Measurements from ENCODE around the gene CFAP97. TPM values are rescaled to one million over a fixed set of nuclear protein-coding genes. Genes with fewer than 3 reads are reported as not detected.

CFAP97 gene
- polyA plus RNA-seq, 1 donor (not counting 4 experiments of a cell fraction or from before 2014, with no cell fraction given), result 24.9 TPM

DNA sequence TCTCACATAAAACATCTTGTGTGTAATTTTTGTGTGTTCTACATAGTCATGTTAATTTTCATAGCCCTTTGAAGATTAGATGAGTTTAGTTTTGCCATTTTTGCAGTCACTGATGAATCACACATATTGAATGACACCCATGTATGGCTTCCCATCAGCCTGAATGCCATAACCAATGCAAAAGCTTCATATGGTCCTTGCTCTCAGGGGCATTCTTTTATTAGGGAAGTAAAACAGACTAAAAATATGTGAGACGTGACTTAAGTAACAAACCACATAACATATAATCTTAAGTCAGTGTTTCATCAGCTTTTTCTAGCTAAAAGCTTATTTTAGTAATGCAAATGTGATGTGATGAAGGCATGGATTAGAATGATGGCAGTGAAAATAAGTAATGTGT is 52.5 kb downstream of the CFAP97 start:
- DNase-seq (ENCODE audit: low read depth, low spot score) (no peak), FAIRE-seq (no peak)
- H3K27me3 ChIP-seq (ENCODE audit: control insufficient read depth, extremely low read depth, insufficient read depth, low read length), result no peaks in the 10 kb centered on the region
- H3K27ac ChIP-seq (ENCODE audit: control insufficient read depth, insufficient read depth, low read length), result no peak overlapping the region
- dilution Hi-C loops (cut with MboI; ENCODE audit: extremely low pct_ligation_motif_present, low sequenced_read_pairs), result no loop called here
- TF ChIP-seq, protein P1, sequence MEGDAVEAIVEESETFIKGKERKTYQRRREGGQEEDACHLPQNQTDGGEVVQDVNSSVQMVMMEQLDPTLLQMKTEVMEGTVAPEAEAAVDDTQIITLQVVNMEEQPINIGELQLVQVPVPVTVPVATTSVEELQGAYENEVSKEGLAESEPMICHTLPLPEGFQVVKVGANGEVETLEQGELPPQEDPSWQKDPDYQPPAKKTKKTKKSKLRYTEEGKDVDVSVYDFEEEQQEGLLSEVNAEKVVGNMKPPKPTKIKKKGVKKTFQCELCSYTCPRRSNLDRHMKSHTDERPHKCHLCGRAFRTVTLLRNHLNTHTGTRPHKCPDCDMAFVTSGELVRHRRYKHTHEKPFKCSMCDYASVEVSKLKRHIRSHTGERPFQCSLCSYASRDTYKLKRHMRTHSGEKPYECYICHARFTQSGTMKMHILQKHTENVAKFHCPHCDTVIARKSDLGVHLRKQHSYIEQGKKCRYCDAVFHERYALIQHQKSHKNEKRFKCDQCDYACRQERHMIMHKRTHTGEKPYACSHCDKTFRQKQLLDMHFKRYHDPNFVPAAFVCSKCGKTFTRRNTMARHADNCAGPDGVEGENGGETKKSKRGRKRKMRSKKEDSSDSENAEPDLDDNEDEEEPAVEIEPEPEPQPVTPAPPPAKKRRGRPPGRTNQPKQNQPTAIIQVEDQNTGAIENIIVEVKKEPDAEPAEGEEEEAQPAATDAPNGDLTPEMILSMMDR (optimal IDR thresholded peaks at IDR 0.05 in 1 of 3, IDR thresholded peaks at IDR 0.05 in 1 of 3, conservative IDR thresholded peaks at IDR 0.05 in 1 of 3; ENCODE audit: extremely low read depth in 1 of 3, insufficient read depth in 2 of 3, low read length in 3 of 3), result no peak
- TF ChIP-seq EZH2 (IDR thresholded peaks at IDR 0.05; ENCODE audit: low read length), result no peak
- no peaks in the 10 kb centered on the region for H3K79me2 ChIP-seq (ENCODE audit: control insufficient read depth, insufficient read depth, low read length)
- H3K4me3 ChIP-seq (ENCODE audit: control insufficient read depth in 2 of 3, extremely low read depth in 1 of 3, insufficient read depth in 2 of 3, low read depth in 1 of 3, low read length in 3 of 3), result no peak overlapping the region
- H3K9ac ChIP-seq (ENCODE audit: control insufficient read depth, extremely low read depth, insufficient read depth, low read length), result no peak overlapping the region
- H2AFZ ChIP-seq (ENCODE audit: control insufficient read depth, low read length), result no peak overlapping the region
- H3K4me1 ChIP-seq (ENCODE audit: control insufficient read depth, extremely low read depth, insufficient read depth, low read length), result no peaks in the 10 kb centered on the region
- no peak overlapping the region for H3K4me2 ChIP-seq (ENCODE audit: control insufficient read depth, extremely low read depth, insufficient read depth, low read depth, low read length)
- no peaks in the 10 kb centered on the region for H3K9me1 ChIP-seq (ENCODE audit: control insufficient read depth, extremely low read depth, insufficient read depth, low read length)
- H4K20me1 ChIP-seq (ENCODE audit: control insufficient read depth, extremely low read depth, insufficient read depth, low read length), result no peaks in the 10 kb centered on the region
- H3K9me3 ChIP-seq (ENCODE audit: control insufficient read depth, low read depth, low read length), result no peaks in the 10 kb centered on the region
- H3K36me3 ChIP-seq (ENCODE audit: control insufficient read depth in 2 of 2, extremely low read depth in 1 of 2, insufficient read depth in 2 of 2, low read length in 2 of 2), result peaks cover 0 to 6% of the 10 kb centered on the region in 2 experiments

DNA sequence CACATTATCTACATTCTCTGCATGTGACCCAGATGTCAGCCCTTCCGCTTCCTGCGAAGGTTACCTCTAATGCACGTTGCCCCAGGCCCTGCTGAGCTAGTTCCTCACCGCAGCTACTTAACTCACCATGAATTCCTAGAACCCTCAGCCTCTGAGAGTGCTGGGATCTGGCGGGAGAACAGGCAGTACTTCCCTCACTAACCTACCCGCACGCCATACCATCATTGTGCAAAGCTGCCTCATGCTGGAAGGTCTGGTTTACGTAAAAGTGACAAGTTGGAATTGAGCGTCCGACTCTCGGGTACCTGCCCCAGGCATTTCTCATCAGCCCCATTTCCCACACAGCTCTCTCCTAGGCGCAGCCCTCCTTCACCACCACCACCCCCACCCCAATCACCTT is 54.4 kb downstream of the CFAP97 start:
- dilution Hi-C loops (cut with MboI; ENCODE audit: extremely low pct_ligation_motif_present, low sequenced_read_pairs), result no loop called here
- H3K27me3 ChIP-seq (ENCODE audit: control insufficient read depth, extremely low read depth, insufficient read depth, low read length), result no peaks in the 10 kb centered on the region
- peaks cover 0 to 6% of the 10 kb centered on the region in 2 experiments for H3K36me3 ChIP-seq (ENCODE audit: control insufficient read depth in 2 of 2, extremely low read depth in 1 of 2, insufficient read depth in 2 of 2, low read length in 2 of 2)
- no peak overlapping the region for H2AFZ ChIP-seq (ENCODE audit: control insufficient read depth, low read length)
- DNase-seq (ENCODE audit: low read depth, low spot score) (no peak), FAIRE-seq (no peak)
- no peak overlapping the region for H3K27ac ChIP-seq (ENCODE audit: control insufficient read depth, insufficient read depth, low read length)
- TF ChIP-seq EZH2 (IDR thresholded peaks at IDR 0.05; ENCODE audit: low read length), result no peak
- TF ChIP-seq, protein P1 (optimal IDR thresholded peaks at IDR 0.05 in 1 of 3, IDR thresholded peaks at IDR 0.05 in 1 of 3, conservative IDR thresholded peaks at IDR 0.05 in 1 of 3; ENCODE audit: extremely low read depth in 1 of 3, insufficient read depth in 2 of 3, low read length in 3 of 3), result no peak
- H3K79me2 ChIP-seq (ENCODE audit: control insufficient read depth, insufficient read depth, low read length), result no peaks in the 10 kb centered on the region
- no peak overlapping the region for H3K4me3 ChIP-seq (ENCODE audit: control insufficient read depth in 2 of 3, extremely low read depth in 1 of 3, insufficient read depth in 2 of 3, low read depth in 1 of 3, low read length in 3 of 3)
- H3K9me3 ChIP-seq (ENCODE audit: control insufficient read depth, low read depth, low read length), result no peaks in the 10 kb centered on the region
- H3K9ac ChIP-seq (ENCODE audit: control insufficient read depth, extremely low read depth, insufficient read depth, low read length), result no peak overlapping the region
- no peaks in the 10 kb centered on the region for H4K20me1 ChIP-seq (ENCODE audit: control insufficient read depth, extremely low read depth, insufficient read depth, low read length)
- H3K9me1 ChIP-seq (ENCODE audit: control insufficient read depth, extremely low read depth, insufficient read depth, low read length), result no peaks in the 10 kb centered on the region
- H3K4me1 ChIP-seq (ENCODE audit: control insufficient read depth, extremely low read depth, insufficient read depth, low read length), result no peaks in the 10 kb centered on the region
- H3K4me2 ChIP-seq (ENCODE audit: control insufficient read depth, extremely low read depth, insufficient read depth, low read depth, low read length), result no peak overlapping the region

All from keratinocyte (primary cell).